Activated effector memory CD4-positive, alpha-beta T cell treated with Interleukin-2 at 50 U/mL for 16 hours (primary cell): ENCODE results near the gene KCNMB3.
"Not testable (repeated sequence)": the region's sequence is repeated elsewhere in the genome, so short reads cannot be mapped to it uniquely, and the experiment has no call there.

ENCODE experiments used
- DNase-seq: peaks from one replicate; pipeline ENCODE4 v3.0.0-alpha.2; 2020

The KCNMB3 gene

DNA sequence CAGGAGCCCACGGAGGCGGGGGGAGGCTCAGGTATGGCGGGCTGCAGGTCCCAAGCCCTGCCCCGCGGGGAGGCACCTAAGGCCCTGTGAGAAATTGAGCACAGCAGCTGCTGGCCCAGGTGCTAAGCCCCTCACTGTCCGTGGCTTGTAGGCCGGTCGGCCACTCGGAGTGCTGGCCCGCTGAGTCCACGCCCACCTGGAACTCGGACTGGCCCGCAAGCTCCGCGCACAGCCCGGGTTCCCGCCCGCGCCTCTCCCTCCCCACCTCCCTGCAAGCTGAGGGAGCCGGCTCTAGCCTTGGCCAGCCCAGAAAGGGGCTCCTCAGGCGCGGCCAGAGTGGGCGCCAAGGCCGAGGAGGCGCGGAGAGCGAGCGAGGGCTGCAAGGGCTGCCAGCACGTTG is 12.2 kb upstream of the KCNMB3 start:
- DNase-seq = no peak

DNA sequence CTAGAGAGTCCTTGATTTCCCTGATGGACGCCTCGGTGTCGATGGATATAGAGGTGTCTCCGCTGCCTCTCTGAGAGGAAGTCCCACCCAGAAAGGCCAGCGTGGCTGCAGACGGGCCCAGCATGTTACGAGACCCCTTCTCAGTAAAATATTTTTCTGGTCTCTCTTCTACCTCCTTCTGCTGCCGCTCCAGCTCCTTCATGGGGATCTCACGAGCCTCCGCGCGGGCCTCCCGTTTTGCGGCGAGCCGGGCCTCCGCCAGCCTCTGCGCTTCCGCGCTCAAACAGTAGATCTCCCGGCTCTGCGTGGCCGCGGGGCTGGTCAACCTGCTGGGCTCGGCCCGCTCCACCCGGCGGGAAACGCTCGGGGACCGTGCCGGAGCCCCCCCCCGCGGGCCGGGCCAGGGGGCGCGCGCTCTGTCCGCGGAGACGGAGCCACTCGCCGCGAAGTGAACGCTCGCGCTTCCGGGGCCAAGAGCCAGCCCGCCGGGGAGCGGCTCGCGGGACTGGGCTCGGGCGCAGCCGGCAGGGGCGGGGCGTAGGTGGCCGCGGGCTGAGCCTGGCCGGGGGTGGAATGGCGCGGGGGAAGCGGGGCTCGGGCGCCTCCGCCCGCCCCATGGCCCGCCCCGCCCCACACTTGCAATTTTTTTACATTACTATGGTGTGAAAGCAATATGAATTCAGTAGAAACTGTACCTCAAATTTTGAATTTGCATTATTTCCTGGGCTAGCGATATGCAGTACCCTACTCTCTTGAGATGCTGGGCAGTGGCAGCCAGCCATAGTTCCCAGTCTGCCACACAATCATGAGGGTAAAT is 10.2 kb upstream of the KCNMB3 start:
- peak; percentile 58 for DNase-seq

DNA sequence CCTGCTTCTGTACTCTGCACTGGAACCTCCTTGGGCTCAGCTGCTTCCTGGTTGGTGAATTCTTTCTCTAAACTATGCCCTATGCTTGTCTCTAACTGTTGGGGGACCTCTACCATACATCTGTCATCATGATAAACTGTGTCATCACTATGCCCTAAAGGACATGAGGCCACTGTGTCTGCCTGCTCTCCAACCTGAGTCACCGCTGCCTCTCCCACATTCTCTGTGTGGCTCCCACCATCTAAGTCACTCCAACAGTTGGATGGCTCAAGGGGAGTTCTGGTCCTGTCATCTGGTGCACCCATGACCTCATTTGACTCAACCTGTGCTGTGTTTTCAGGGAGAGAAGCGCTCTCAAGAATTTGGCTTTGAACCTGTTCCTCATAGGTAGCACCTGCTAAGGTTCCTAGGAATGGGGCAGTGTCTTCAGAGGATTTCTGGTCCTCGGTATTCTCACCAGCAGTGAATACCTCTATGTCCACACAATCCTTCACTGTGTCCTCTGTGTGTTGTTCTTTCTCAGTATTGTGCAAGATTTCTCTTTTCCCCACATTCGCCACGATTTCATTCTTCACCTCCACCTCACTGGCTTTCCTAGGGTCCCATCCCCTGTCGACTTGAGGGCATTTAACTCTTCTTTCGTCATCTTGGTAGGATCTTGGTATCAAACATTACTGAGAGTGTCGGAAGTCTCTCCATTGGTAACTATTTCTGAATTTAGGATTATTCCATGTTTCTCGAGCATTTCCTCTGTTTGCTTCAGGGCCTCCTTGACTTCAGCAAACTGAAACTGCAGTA is 9.2 kb upstream of the KCNMB3 start:
- DNase-seq = not testable (repeated sequence)

DNA sequence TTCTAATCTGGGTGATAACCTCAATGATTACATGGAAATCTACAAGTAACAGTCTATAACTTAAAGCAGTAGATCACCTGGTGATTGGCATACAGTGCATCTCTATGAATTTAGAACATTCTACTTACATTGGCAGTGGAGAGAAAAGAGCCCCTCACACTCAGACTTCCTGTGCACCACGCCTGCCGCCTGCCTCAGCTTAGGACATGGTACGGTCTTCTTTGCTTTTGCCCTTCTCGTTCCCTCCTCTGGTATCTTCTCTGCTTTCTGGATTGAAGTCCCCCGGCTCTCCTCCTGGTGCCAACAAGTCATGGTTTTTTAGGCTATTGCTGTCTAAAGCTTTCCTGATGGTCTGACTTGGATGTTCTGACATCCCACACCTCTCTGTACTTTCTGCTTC is 7.9 kb upstream of the KCNMB3 start:
- no peak for DNase-seq

DNA sequence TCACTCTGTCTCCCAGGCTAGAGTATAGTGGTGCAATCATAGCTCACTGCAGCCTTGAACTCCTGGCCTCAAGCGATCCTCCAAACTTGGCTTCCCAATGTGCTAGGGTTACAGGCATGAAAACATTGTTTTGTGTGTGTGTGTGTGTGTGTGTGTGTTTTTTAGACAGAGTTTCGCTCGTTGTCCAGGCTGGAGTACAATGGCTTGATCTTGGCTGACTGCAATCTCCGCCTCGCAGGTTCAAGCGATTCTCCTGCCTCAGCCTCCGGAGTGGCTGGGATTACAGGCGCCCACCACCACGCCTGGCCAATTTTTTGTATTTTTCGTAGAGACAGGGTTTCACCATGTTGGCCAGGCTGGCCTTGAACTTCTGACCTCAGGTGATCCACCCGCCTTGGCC is 6.8 kb upstream of the KCNMB3 start:
- DNase-seq = not testable (repeated sequence)

DNA sequence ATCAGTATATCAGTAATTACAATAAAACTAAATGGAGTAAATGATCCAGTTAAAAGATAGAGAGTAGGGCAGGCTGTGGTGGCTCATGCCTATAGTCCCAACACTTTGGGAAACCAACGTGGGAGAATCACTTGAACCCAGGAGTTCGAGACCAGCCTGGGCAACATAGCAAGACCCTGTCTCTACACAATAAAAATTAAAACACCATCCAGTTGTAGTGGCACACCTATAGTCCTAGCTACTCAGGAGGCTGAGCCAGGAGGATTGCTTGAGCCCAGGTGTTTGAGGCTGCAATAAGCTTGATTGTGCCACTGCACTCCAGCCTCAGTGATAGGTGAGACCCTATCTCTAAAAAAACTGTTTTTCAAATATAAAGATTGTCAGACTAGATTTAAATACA is 5.9 kb upstream of the KCNMB3 start:
- no peak for DNase-seq

DNA sequence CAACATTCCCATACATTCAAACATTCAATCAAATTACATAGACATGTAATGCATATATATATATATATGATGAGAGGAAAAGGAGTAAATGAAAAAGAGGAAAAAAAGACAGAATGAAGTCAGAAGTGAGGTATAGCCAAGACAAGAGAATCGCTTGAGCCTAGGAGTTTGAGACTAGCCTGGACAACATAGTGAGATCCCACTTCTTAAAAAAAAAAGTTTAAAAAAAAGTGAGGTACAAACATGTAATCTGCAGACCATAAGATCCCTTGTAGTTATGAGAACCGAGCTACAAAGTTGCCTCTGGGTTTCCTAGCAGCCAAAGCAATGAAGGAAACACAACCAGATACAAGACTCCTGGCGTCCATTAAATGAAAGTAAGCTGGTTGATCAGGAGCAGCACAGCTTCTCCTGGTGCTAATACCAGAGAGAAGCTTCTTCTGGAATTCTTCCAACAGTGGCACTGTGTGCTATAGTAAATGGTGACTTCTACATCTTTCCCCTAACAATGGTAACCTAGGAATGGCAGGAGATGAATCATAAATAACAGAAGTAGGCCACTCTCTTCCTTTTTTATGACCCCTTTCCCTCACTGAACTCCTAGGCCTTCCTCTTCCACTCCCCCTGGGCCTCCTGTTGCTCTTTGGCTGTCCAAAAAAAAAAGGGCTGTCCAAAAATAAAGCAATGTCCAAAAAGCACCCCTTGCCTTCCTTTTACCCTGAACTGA is 3.5 kb downstream of the KCNMB3 start:
- no peak for DNase-seq

DNA sequence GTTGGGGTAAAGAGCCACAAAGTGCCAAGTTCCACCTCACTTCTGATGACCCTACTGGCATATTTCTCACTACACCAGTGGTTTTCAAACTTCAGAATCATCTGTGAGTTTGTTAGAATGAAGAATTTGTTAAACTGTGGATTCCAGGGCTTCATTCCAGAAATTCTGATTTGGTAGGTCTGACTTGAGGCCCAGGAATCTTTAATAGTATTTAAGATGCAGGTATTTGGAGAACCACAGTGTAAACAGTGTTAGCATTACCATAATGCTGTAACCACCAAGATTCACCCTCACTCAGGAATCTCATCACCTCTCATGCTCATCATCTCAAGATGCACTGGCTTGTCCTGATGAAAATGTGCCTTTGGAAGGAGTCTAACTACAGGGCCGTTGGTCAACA is 6.0 kb downstream of the KCNMB3 start:
- DNase-seq = no peak

DNA sequence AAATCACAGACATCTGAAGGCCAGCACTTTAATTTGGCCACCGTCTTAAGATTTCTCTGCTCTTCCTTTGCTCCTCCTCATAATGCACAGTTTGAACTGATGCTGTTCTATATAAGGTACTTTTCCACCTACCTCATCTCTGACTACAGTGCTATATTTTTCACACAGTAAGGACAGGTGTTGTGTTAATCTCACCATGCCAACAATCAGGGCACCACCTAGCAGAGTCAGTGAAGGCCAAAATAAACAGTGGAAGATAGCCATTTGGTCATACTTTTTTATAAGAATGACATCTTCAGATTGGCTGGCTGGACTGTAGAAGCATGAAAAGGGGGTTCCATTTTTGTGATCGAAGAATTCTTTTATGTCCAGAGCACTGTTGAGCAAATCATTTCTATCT is 8.1 kb downstream of the KCNMB3 start:
- DNase-seq = not testable (repeated sequence)

DNA sequence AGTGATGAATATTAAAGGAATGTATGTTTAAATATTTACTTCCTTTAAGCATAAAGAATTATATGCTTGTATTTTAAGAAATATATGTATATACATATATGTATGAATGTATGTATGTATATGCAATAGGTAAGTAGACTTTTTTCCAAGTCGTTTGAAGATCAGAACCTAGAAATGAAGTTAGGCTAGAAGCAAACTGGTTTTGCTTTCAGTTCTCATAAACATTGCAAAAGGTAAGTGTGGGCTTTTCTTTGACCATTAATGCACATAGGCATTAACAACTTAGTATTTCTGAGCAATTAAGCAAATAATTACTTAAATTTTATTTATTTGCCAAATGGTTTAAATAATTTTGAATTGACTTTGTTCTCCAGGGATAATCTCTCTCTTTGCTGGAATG is 10.6 kb downstream of the KCNMB3 start:
- not testable (repeated sequence) for DNase-seq

DNA sequence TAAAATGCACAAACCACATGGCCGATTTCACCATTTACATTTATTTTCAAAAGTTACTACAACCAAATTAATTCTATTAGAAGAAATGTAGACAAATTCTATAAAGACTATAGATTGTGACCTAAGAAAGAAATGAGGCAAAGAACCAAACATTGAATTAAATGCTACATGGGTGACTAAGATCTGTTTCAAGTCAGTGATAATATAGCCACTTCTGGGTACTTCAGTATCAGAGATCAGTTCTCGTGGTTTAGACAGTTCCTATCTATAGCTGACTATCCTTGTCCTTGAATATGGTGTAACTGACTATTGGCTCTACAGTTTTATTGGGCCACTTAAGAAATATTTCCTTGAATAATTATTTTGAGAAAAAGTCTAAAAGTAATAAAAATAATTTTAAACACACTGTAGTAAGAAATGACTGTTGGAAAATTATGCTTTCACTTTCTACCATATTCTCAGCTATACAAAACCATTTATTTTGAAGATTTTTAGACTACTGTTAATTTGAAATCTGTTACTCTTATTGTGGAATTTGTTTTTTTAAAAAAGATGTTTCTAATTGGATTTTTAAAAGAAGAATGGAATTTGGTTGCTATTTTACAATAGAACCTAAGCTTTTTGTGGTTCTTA is 14.1 kb downstream of the KCNMB3 start:
- DNase-seq = no peak

DNA sequence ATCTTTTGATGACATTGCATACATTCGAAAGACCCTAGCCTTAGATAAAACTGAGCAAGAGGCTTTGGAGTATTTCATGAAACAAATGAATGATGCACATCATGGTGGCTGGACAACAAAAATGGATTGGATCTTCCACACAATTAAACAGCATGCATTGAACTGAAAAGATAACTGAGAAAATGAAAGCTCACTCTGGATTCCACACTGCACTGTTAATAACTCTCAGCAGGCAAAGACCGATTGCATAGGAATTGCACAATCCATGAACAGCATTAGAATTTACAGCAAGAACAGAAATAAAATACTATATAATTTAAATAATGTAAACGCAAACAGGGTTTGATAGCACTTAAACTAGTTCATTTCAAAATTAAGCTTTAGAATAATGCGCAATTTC is 16.7 kb downstream of the KCNMB3 start:
- no peak for DNase-seq

DNA sequence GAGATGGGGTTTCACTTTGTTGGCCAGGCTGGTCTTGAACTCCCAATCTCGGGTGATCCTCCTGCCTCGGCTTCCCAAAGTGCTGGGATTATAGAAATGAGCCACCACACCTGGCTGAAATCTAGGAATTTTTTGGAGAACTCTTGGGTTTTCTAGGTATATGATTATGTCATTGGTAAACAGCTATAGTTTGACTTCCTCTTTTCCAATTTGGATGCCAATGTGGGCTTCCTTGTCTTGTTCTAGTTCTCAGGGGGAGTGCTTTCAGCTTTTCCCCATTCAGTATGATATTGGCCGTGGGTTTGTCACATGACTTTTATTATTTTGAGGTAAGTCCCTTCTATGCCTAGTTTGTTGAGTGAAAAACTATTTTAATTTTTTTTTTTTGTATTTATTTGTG is 17.9 kb downstream of the KCNMB3 start:
- DNase-seq = no peak

DNA sequence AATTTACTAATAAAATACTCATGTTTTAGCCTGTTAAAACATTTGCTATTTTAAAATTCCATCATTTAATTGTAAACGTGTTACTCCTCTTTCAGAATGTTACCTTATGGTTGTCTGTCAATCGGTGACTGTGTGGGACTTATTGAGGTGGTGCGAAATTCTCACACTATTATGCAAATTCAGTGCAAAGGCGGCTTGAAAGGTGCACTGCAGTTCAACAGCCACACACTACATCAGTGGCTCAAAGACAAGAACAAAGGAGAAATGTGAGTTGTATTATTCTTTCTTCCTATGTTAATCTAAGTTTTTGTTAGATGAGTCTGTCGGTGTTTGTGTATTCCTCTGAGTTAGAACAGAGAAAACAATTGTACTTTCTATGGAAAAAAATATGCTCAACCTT is 21.7 kb downstream of the KCNMB3 start:
- no peak for DNase-seq

DNA sequence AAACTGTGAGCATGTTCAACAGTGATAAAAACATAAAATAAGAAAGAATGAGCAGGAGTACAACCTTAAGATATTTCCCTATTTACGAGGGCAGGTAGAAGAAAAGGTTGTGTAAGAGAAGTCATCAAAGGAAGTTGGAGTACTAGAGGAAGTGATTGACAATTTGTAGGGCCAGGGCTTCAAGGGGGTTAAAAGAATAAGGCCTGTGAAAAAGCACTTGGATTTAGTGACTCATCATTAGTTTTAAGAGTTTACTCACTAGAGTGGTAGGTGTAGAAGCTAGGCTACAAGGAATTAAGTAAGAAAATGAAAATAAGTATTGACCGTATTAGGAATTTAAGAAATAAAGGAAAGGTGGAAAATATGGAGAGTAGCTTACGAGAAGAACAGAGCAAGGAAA is 23.6 kb downstream of the KCNMB3 start:
- DNase-seq = no peak

DNA sequence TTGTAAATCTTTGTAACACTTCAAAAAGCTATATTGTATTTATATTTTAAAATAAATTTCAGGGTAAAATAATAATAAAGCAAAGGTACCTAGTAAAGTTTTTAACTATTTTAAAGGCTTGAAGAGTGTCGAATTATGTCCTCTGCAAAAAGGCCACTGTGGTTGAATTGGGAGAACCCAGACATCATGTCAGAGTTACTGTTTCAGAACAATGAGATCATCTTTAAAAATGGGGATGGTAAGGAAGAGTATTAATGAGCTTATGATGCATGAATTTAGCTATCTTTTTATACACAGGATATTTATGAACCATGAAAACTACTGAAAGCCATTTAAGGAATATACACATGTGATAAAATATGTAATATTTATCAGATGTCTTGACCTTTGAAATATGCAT is 26.3 kb downstream of the KCNMB3 start:
- DNase-seq = no peak

DNA sequence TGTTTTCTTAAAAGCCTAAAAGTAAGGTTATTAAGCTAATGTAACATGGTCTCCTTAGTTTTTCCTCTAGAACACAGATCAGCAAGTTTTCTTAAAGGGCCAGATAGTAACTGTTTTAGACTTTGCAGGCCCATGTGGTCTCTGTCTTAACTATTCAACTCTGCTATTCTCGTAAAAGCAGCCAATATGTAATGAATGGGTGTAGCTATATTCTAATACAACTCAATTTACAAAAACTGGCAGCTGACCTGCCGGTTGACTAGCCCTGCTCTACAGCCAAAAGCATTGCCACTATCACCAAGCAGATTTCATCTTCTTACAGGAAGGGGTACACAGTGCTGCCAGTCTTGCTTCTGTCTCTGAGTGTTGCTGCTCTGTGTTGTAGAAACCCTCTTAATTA is 27.4 kb downstream of the KCNMB3 start:
- DNase-seq = no peak

DNA sequence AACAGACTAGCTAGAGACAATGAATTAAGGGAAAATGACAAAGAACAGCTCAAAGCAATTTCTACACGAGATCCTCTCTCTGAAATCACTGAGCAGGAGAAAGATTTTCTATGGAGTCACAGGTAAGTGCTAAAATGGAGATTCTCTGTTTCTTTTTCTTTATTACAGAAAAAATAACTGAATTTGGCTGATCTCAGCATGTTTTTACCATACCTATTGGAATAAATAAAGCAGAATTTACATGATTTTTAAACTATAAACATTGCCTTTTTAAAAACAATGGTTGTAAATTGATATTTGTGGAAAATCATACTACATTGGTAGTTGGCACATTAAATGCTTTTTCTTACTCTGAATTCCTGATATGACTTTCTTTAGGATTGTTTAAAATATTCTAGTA is 32.7 kb downstream of the KCNMB3 start:
- DNase-seq = not testable (repeated sequence)

DNA sequence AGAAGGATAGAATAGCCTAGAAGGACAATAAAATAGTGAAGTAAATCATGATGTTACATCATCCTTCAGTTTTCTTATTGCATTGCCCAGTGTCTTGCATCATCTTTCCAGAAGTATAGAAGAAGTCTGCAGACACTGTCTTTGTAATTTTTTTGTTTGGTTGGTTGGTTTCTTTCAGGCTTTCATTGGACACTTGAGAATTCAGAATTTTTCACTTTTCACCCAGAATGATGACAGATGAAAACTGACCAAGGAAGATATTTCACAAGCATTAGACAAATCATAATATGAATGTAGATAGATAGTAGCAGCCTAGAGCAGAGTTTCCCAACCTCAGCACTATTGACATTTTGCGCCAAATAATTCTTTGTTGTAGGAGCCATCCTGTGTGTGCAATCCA is 35.4 kb downstream of the KCNMB3 start:
- DNase-seq = not testable (repeated sequence)

DNA sequence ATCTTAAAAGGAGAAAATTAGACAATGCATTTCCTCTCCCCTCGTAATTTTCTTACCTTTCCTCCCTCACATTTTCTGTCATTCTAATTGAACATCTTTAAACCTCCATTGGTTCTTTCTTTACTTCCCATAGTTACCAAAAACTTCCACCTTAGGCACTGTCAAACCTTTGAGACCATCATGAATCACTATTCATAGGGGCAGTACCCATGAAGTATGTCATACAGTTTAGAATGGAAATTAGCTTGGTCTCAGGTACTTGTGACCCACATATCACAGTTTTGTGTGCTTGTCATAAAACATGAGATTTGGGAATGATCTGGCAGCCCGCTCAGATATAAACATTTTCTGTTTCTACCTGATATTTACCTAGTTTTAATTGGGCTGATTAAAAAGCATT is 50.1 kb downstream of the KCNMB3 start:
- DNase-seq = no peak

DNA sequence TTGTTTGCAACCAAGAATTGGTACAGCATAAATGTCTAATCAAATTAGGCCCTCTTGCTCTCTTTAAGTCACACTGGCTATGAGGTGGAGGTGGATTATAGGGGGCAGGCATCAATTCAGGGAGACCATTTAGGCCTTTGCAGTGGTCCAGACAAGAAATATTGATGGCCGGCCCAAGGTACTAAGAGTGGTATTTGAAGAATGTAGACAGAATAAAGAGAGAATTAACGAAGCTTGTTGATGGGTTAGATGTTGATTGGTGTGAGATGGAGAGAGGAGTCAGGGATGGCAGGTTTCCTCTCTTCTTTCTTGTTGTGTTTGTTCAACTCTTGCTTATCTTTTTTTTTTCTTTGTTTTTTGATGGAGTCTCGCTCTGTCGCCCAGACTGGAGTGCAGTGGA is 54.2 kb downstream of the KCNMB3 start:
- no peak for DNase-seq

DNA sequence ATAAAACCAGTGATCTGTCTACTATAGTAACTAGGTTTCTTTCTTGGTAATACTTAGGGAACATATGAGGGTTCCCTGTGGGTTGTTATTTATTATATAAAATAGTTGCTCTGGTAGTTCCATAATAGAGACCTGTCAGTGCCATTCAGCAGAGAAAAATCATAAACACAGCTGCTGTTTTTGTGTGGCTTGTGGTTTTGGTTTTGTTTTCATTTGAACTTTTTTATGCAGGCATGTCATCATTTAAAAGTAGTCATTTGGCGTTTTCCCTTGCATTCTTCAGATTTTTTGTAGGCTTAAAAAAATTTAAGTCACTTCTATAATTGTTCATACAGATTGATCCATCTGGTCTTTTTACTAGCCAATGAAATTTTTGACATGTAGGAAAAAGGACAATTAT is 54.8 kb downstream of the KCNMB3 start:
- DNase-seq = no peak

DNA sequence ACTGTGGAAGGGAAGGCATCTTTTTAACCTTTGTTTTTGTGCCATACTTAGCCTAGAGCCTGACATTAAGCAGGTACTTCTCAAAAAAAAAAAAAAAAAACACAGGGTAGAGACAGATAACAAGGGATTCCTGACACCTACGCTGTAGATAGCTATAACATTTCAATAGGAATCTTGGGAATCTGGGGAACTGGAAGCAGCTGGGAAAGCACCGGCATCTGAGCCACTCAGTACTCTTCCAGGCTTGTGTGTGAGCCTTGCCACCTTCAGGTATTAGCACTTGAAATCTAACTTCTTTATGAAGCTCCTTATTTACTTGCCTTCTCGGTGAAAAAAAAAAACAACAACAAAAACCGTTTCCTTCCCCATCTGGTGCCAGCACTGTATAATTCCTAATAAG is 56.0 kb downstream of the KCNMB3 start:
- DNase-seq = no peak
